C4-2B (cell line): ENCODE data around the gene SNAP29.

Source experiments
- H3K27ac ChIP-seq: fragments of 450-650 bp; 2 replicates; pipeline ENCODE4 v1.5.1; 2017
- ZFX ChIP-seq: fragments of 450-650 bp; IDR thresholded peaks from 2 replicates; pipeline ENCODE4 v1.6.1; 2017
- TF ChIP-seq, protein P1 (sequence below): fragments of 450-650 bp; conservative IDR thresholded peaks from 2 replicates; pipeline ENCODE4 v1.5.1; 2017; ENCODE audit warnings: mild to moderate bottlenecking

The SNAP29 gene

DNA sequence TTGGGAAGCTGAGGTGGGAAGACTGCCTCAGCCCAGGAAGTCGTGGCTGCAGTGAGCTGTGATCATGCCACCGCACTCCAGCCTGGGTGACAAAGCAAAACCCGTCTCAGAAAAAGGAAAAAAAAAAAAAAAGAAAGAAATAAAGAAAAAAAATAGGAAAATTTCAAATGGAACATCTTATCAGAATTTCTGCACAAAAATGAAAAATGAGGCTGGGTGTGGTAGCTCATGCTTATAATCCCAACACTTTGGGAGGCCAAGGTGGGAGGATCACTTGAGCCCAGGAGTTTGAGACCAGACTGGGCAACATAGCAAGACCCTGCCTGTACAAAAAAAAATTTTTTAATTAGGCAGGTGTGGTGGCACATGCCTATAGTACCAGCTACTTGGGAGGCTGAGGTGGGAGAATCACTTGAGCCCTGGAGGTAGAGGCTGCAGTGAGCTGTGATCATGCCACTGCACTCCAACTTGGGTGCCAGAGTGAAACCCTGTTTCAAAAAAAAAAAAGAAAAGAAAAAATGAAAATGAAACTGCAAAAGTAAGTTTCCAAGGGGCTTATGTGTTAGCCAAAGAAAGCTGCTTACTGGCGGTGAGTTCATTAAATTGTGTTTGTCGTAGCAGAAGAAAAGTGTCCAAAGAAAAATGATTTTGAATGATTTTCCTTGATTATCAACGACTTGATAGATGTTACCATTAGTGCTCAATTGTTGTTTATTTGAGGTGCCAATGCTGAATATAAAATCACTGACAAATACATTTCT, 50.9 kb downstream of the SNAP29 start:
- TF ChIP-seq, protein P1, sequence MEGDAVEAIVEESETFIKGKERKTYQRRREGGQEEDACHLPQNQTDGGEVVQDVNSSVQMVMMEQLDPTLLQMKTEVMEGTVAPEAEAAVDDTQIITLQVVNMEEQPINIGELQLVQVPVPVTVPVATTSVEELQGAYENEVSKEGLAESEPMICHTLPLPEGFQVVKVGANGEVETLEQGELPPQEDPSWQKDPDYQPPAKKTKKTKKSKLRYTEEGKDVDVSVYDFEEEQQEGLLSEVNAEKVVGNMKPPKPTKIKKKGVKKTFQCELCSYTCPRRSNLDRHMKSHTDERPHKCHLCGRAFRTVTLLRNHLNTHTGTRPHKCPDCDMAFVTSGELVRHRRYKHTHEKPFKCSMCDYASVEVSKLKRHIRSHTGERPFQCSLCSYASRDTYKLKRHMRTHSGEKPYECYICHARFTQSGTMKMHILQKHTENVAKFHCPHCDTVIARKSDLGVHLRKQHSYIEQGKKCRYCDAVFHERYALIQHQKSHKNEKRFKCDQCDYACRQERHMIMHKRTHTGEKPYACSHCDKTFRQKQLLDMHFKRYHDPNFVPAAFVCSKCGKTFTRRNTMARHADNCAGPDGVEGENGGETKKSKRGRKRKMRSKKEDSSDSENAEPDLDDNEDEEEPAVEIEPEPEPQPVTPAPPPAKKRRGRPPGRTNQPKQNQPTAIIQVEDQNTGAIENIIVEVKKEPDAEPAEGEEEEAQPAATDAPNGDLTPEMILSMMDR = no peak
- no peak for TF ChIP-seq ZFX
- H3K27ac ChIP-seq = no peak overlapping the region

DNA sequence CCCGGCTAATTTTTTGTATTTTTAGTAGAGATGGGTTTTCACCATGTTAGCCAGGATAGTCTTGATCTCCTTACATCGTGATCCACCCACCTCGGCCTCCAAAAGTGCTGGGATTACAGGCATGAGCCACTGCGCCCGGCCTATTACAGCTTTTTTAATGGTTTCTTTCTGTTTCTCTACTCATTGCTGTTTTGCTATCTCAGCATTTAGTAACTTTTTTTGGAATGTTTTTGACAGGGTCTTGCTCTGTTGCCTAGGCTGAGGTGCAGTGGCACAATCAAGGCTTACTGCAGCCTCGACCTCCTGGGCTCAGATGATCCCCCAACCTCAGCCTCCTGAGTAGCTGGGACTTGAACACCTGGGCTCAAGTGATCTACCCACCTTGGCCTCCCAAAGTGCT, 53.7 kb downstream of the SNAP29 start:
- H3K27ac ChIP-seq = no peak overlapping the region
- TF ChIP-seq, protein P1 = no peak
- no peak for TF ChIP-seq ZFX

DNA sequence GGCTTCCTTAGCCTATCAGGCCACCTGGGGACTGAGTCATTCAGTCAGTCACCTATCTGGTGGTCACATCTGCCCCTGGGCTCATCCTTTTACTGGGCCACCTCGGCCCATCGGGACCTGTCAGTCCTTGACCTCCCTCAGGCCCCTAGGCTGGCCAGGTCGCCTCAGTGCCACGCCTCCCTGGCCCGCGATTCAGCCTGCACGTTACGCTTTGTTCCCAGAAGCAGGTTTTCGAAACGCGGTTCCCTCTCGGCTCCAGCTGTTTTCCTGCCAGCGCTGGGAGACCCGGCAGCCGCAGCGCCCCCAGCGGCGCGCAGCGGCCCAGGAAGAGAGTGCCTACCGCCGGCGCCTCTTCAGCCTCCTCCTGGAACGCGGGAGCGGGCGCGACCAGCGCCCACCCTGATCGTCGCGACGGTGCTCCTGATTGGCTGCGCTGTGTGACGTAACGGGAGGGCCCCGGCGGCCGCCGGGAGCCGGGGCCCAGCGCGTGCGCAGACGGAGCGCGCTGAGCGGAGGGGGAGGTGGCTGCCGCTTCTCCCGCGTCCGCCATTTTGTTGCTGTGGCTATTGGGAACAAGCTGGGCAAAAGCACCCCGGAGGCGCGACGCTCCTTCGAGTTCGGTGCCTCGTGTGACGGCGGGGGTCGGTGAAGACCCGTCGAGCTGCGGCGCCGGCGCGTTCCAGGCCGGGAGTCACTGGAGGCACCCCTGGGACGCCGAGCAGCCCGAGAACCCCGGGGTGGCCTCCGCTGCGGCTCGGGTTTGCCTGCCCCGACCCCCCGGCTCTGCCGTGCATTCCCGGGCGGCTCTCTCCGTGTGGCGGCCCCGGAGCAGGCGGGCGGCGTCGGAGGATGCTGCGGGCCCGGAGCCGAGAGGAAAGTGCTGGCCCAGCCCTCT, 58.4 kb downstream of the SNAP29 start, which contains the start of gene CRKL:
CRKL (plus strand) TSS at position 492 of the 895 bp plus-strand sequence. CDS start 528 bp downstream, outside the sequence.
- peak within 1 kb of the TSS; percentile 99 for H3K27ac ChIP-seq
- no peak; the same call in 1 of the 2 replicates for TF ChIP-seq ZFX
- TF ChIP-seq, protein P1 = peak; percentile 99

DNA sequence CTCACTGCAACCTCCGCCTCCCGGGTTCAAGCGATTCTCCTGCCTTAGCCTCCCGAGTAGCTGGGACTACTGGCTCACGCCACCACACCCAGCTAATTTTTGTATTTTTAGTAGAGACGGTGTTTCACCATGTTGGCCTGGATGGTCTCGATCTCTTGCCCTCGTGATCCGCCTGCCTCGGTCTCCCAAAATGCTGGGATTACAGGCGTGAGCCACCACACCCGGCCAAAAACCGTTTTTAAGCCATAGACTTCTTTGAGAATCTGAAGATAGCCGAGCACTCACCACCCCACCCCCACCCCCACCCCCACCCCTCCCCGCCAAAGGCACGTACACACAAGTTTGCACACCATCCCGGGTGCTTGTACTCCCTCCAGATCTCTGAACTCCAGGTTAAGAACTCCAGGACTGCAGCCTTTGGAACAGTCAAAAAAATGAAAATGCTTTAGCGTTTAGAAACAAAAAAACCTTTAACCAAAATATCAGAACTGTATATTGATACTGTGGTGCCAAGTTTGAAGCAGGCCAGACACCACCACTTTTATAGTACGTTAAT, 59.9 kb downstream of the SNAP29 start:
- TF ChIP-seq ZFX = no peak
- TF ChIP-seq, protein P1 = no peak
- peak overlapping the region; percentile 99 for H3K27ac ChIP-seq

DNA sequence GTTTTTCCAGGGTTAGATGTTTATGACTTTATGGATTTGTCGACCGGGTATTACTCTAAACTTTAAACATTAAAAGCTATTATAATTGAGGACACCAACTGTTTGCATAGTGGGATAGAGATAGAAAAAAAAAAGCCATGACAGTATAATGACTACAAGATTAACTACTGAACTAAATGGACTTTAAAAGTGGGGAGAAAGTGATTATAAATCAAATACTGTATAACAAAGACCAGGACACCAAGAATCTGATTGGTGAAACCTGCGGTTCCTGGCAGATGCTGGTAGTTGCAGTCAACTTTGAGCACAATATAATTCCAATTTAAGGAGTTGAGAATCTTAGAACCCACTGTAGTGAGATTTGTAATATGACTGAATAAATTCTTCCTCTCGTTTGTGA, 60.9 kb downstream of the SNAP29 start:
- no peak for TF ChIP-seq ZFX
- TF ChIP-seq, protein P1 = no peak
- peak overlapping the region; percentile 5; the same call in 1 of the 2 replicates for H3K27ac ChIP-seq

DNA sequence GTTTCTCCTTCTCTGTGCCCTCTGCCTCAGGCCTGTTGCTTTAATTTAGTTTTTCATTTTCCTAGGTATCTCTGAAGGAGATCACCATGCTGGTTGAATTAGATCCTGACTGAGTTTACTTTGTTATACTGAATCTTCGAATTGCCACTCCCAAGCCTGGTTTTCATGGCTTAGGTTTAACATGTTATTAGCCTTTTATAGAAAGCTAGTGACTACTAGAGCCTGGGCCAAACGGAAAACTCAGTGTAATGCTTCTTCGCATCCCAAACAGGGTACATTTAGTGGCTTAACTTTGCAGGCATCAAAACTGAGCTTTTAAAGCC, 62.0 kb downstream of the SNAP29 start:
- TF ChIP-seq, protein P1 = no peak
- TF ChIP-seq ZFX = no peak
- H3K27ac ChIP-seq = no peak overlapping the region

DNA sequence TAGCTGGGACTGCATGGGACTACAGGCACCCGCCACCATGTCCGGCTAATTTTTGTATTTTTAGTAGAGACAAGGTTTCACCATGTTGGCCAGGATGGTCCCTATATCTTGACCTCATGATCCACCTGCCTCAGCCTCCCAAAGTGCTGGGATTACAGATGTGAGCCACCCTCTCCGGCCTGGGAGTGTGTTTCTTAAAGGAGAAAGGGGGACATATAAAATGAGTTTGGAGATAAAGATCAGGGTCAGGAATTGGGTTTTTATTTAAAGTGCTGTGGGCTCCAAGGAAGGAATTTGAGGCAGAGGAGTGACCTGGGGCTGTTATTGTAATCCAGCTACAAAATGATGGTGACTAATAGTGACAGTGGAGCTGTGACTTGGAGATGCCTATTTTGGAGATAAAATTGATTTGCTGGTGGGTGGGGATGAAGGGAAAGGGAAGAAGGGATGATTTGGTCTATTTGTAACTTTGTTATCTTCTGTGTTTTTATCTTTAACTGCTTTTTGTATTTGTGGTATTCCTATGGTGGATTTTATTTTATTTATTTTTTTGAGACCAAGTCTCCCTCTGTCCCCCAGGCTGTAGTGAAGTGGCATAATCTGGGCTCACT, 63.4 kb downstream of the SNAP29 start:
- TF ChIP-seq, protein P1 = no peak
- TF ChIP-seq ZFX = no peak
- H3K27ac ChIP-seq = no peak overlapping the region
